Neural cell (in vitro differentiated cells): Measurements from ENCODE around the gene DMXL1. TPM values are rescaled to one million over a fixed set of nuclear protein-coding genes. Genes with fewer than 3 reads are reported as not detected.
"Not testable (repeated sequence)": the region's sequence is repeated elsewhere in the genome, so short reads cannot be mapped to it uniquely, and the experiment has no call there.

Experiments used
- H2AFZ ChIP-seq: fragments of 200-600, 300-800 bp; sonication (generic), shearing (Covaris generic); 2 replicates; pipeline ENCODE4 v1.6.0; 2014; ENCODE audit warnings: low read depth, mild to moderate bottlenecking, antibody characterized with exemption, low read length, moderate library complexity
- H3F3A ChIP-seq: fragments of 200-600 bp; shearing (Covaris generic); 2 replicates; pipeline ENCODE4 v1.6.1; 2016; ENCODE audit warnings: mild to moderate bottlenecking, moderate library complexity, mixed read lengths, antibody characterized with exemption, low read length; ENCODE audit not compliant: insufficient read depth, poor library complexity, severe bottlenecking
- H3K27ac ChIP-seq: fragments of 200-600, 300-800 bp; sonication (generic), shearing (Covaris generic); 2 replicates; pipeline ENCODE4 v1.5.1; 2014; ENCODE audit warnings: mild to moderate bottlenecking, low read length, moderate library complexity
- H3K27me3 ChIP-seq: fragments of 300-800, 200-600 bp; sonication (generic), shearing (Covaris generic); 2 replicates; pipeline ENCODE4 v1.6.0; 2014; ENCODE audit warnings: mild to moderate bottlenecking, low read depth, low read length, moderate library complexity; ENCODE audit not compliant: insufficient read depth
- H3K36me3 ChIP-seq: fragments of 300-800, 200-600 bp; sonication (generic), shearing (Covaris generic); 2 replicates; pipeline ENCODE4 v1.5.1; 2014; ENCODE audit warnings: mild to moderate bottlenecking, antibody characterized with exemption, low read length, moderate library complexity; ENCODE audit not compliant: insufficient read depth
- H3K4me2 ChIP-seq: fragments of 300-800, 200-600 bp; sonication (generic), shearing (Covaris generic); 2 replicates; pipeline ENCODE4 v1.6.0; 2014; ENCODE audit warnings: mild to moderate bottlenecking, low read length
- H3K4me3 ChIP-seq: fragments of 300-800, 200-600 bp; sonication (generic), shearing (Covaris generic); 2 replicates; pipeline ENCODE4 v1.5.1; 2014; ENCODE audit warnings: mild to moderate bottlenecking, low read length, moderate library complexity
- H3K79me2 ChIP-seq: fragments of 200-600 bp; shearing (Covaris generic); replicated peaks from 2 replicates; pipeline ENCODE4 v1.6.0; 2014; ENCODE audit warnings: mild to moderate bottlenecking, low read length, moderate library complexity; ENCODE audit not compliant: insufficient read depth
- H3K9ac ChIP-seq: fragments of 300-800, 200-600 bp; sonication (generic), shearing (Covaris generic); 2 replicates; pipeline ENCODE4 v1.6.1; 2016; ENCODE audit warnings: mild to moderate bottlenecking, low read length, mixed read lengths
- H3K9me2 ChIP-seq: fragments of 200-600 bp; shearing (Covaris generic); 2 replicates; pipeline ENCODE4 v1.6.1; 2016; ENCODE audit warnings: mild to moderate bottlenecking, low read length, mixed read lengths; ENCODE audit not compliant: insufficient read depth
- H3K9me3 ChIP-seq: fragments of 200-600, 300-800 bp; sonication (generic), shearing (Covaris generic); 2 replicates; pipeline ENCODE4 v1.6.1; 2016; ENCODE audit warnings: mild to moderate bottlenecking, mixed run types, low read length, moderate library complexity, mixed read lengths
- H4K20me1 ChIP-seq: fragments of 200-600 bp; shearing (Covaris generic); 2 replicates; pipeline ENCODE4 v1.6.1; 2016; ENCODE audit warnings: mild to moderate bottlenecking, mixed run types; ENCODE audit not compliant: insufficient read depth
- CTCF ChIP-seq: fragments of 450-650 bp; IDR thresholded peaks from 2 replicates; pipeline ENCODE4 v1.5.1; 2014; ENCODE audit warnings: antibody characterized with exemption, mild to moderate bottlenecking, moderate library complexity; ENCODE audit not compliant: poor library complexity, severe bottlenecking
- EP300 ChIP-seq: fragments of 450-650 bp; conservative IDR thresholded peaks from 2 replicates; pipeline ENCODE4 v1.6.1; 2014; ENCODE audit warnings: antibody characterized with exemption, mild to moderate bottlenecking, moderate library complexity; ENCODE audit not compliant: poor library complexity, severe bottlenecking
- EZH2 ChIP-seq: fragments of 200-600, 300-800 bp; shearing (Covaris generic), sonication (generic); IDR thresholded peaks from 2 replicates; pipeline ENCODE4 v1.6.1; 2014; ENCODE audit warnings: antibody characterized with exemption, low read length, borderline replicate concordance, mild to moderate bottlenecking; ENCODE audit not compliant: insufficient read depth, poor library complexity, severe bottlenecking
- MXI1 ChIP-seq: fragments of 450-650 bp; conservative IDR thresholded peaks from 2 replicates; pipeline ENCODE4 v1.6.1; 2014; ENCODE audit warnings: antibody characterized with exemption, mild to moderate bottlenecking; ENCODE audit not compliant: poor library complexity, severe bottlenecking
- POLR2AphosphoS5 ChIP-seq: IDR thresholded peaks from 2 replicates; pipeline ENCODE4 v1.6.1; 2012
- RAD21 ChIP-seq: fragments of 450-650 bp; conservative IDR thresholded peaks from 2 replicates; pipeline ENCODE4 v1.6.1; 2014; ENCODE audit warnings: antibody characterized with exemption, mild to moderate bottlenecking, moderate library complexity
- REST ChIP-seq: IDR thresholded peaks from 2 replicates; pipeline ENCODE4 v1.6.1; 2012; ENCODE audit warnings: borderline replicate concordance
- SMC3 ChIP-seq: fragments of 450-650 bp; conservative IDR thresholded peaks from 2 replicates; pipeline ENCODE4 v1.6.1; 2014; ENCODE audit warnings: antibody characterized with exemption, mild to moderate bottlenecking, moderate library complexity; ENCODE audit not compliant: poor library complexity
- TAF1 ChIP-seq: IDR thresholded peaks from 2 replicates; pipeline ENCODE4 v1.6.1; 2012; ENCODE audit warnings: low read depth
- polyA plus RNA-seq: library from polyadenylated mRNA; depleted of rRNA; stranded (reverse); fragments of >200 nt; gene quantifications from 2 replicates; pipeline ENCODE4 v1.2.3, GENCODE V29; 2014

Gene DMXL1
- polyA plus RNA-seq, 1 donor from 2014 or later, result 46.9 TPM

GRCh38 chr5:119118000-119118399, 47.1 kb downstream of the DMXL1 start:
- Histone ChIP-seq H4K20me1 (no peaks in the 10 kb centered on the region), H2AFZ (no peak overlapping the region), H3K4me2 (no peak overlapping the region), H3K79me2 (no peaks in the 10 kb centered on the region), H3K9me2 (no peaks in the 10 kb centered on the region), H3K27me3 (no peaks in the 10 kb centered on the region), H3K36me3 (no peaks in the 10 kb centered on the region), H3F3A (no peaks in the 10 kb centered on the region), H3K9me3 (no peaks in the 10 kb centered on the region), H3K9ac (no peak overlapping the region), H3K27ac (no peak overlapping the region), H3K4me3 (no peak overlapping the region)
- TF ChIP-seq EP300 (no peak), MXI1 (no peak), POLR2AphosphoS5 (no peak), RAD21 (no peak), EZH2 (no peak), CTCF (no peak)

- no peaks in the 10 kb centered on the region for H3K27me3 ChIP-seq
- no peaks in the 10 kb centered on the region for H3K9me3 ChIP-seq
- H3K36me3 ChIP-seq, result no peaks in the 10 kb centered on the region
- TF ChIP-seq EZH2 (no peak), REST (no peak), EP300 (no peak), SMC3 (no peak), CTCF (no peak), TAF1 (no peak), MXI1 (no peak), RAD21 (no peak), POLR2AphosphoS5 (no peak)
- no peaks in the 10 kb centered on the region for H3K79me2 ChIP-seq
- H3K27ac ChIP-seq, result no peak overlapping the region
- no peak overlapping the region for H3K9ac ChIP-seq
- no peaks in the 10 kb centered on the region for H3F3A ChIP-seq
- no peak overlapping the region for H3K4me2 ChIP-seq
- H2AFZ ChIP-seq, result no peak overlapping the region
- H3K9me2 ChIP-seq, result no peaks in the 10 kb centered on the region
- no peaks in the 10 kb centered on the region for H4K20me1 ChIP-seq
- H3K4me3 ChIP-seq, result no peak overlapping the region
These were observed 50.0 kb downstream of the DMXL1 start for GRCh38 chr5:119120893-119121292.

GRCh38 chr5:119122474-119122873, 51.6 kb downstream of the DMXL1 start:
- H4K20me1 ChIP-seq, H3K9ac ChIP-seq, H3K9me2 ChIP-seq, H3K4me2 ChIP-seq, H3K27me3 ChIP-seq, H3F3A ChIP-seq, H3K9me3 ChIP-seq, H3K4me3 ChIP-seq, H3K36me3 ChIP-seq, H3K79me2 ChIP-seq, H2AFZ ChIP-seq, H3K27ac ChIP-seq: not testable (repeated sequence)
